ENCODE results near the gene ZFYVE1. TPM values are rescaled to one million over a fixed set of nuclear protein-coding genes. Genes with fewer than 3 reads are reported as not detected.
"Not testable (repeated sequence)": the region's sequence is repeated elsewhere in the genome, so short reads cannot be mapped to it uniquely, and the experiment has no call there.

The ZFYVE1 gene
- total and polyA plus RNA-seq, 10 of the 15 experiments (the other 5 are each of a cell fraction or from before 2014, with no cell fraction given) = 1.2 to 13.3 (median 6.4) TPM

GRCh38 chr14:73007835-73008234 lies 19.1 kb downstream of the ZFYVE1 start:
- Histone ChIP-seq H3K27ac (ENCODE audit: control insufficient read depth, insufficient read depth) (no peak overlapping the region), H3K79me2 (ENCODE audit: control insufficient read depth, insufficient read depth, low read length) (no peaks in the 10 kb centered on the region; the same call in 1 of the 2 replicates), H3K36me3 (ENCODE audit: control insufficient read depth in 2 of 2, insufficient read depth in 2 of 2, low read length in 1 of 2) (peaks cover 0 to 13% of the 10 kb centered on the region in 2 experiments; a peak in 3 of 4 replicates), H3K4me3 (no peak overlapping the region), H4K20me1 (ENCODE audit: control insufficient read depth, insufficient read depth) (no peaks in the 10 kb centered on the region), H3K4me2 (ENCODE audit: control insufficient read depth, insufficient read depth) (no peak overlapping the region), H3K27me3 (replicated peaks in 1 of 2; ENCODE audit: control insufficient read depth in 2 of 2, insufficient read depth in 2 of 2, low read length in 1 of 2) (no peaks in the 10 kb centered on the region), H3K9me3 (replicated peaks; ENCODE audit: control insufficient read depth, insufficient read depth, low read length) (no peaks in the 10 kb centered on the region), H3K9ac (ENCODE audit: control insufficient read depth, insufficient read depth, low read length) (no peak overlapping the region), H2AFZ (ENCODE audit: control insufficient read depth, low read depth, low read length) (no peak overlapping the region), H3K4me1 (ENCODE audit: control insufficient read depth, insufficient read depth, low read length) (no peaks in the 10 kb centered on the region)
- TF ChIP-seq PAX8 (IDR thresholded peaks at IDR 0.05) (no peak), SUZ12 (IDR thresholded peaks at IDR 0.05; ENCODE audit: unreplicated experiment) (no peak), SMAD5 (IDR thresholded peaks at IDR 0.05; ENCODE audit: low read depth) (no peak), TARDBP (IDR thresholded peaks at IDR 0.05; ENCODE audit: borderline replicate concordance) (no peak), CTCF (IDR thresholded peaks at IDR 0.05 in 2 of 3, conservative IDR thresholded peaks at IDR 0.05 in 1 of 3; ENCODE audit: control insufficient read depth in 2 of 3, extremely low read depth in 1 of 3, insufficient read depth in 1 of 3, low read depth in 3 of 3, low read length in 3 of 3) (no peak), RUNX3 (IDR thresholded peaks at IDR 0.05; ENCODE audit: low read length) (no peak)
- ChIA-PET RAD21 (ENCODE audit: unreplicated experiment) (no interaction called here), SMC1A (ENCODE audit: uncharacterized antibody, unreplicated experiment) (no interaction called here), CTCF (interaction anchor here (0.9 kb wide), 1 partner anchor 1153 kb away, joined by 3 read pairs; no protein-coding TSS in a partner anchor), POLR2A (interaction anchor here (1.0 kb wide), 1 partner anchor 19 kb away, joined by 3 read pairs; no protein-coding TSS in a partner anchor)
- ATAC-seq (no peak), FAIRE-seq (no peak), DNase-seq (ENCODE audit: low read depth, low spot score) (no peak)
- intact Hi-C loops (cut with micrococcal nuclease; ENCODE audit: unreplicated experiment) = no loop called here
- 98% methylated on average over 5 of the region's 5 CpGs for WGBS (ENCODE audit: insufficient coverage, insufficient replicate concordance, low lambda C conversion rate, missing lambda C conversion rate)
- BruUV-seq (replicated peaks) = no TSS peak
- in situ Hi-C loops (cut with MboI) = no loop called here

- H4K20me1 ChIP-seq (ENCODE audit: control insufficient read depth, insufficient read depth); H3K79me2 ChIP-seq (ENCODE audit: control insufficient read depth, insufficient read depth, low read length); BruUV-seq (replicated peaks); H3K9ac ChIP-seq (ENCODE audit: control insufficient read depth, insufficient read depth, low read length); SMC1A ChIA-PET (ENCODE audit: uncharacterized antibody, unreplicated experiment); DNase-seq (ENCODE audit: low read depth, low spot score); H3K27me3 ChIP-seq (replicated peaks in 1 of 2; ENCODE audit: control insufficient read depth in 2 of 2, insufficient read depth in 2 of 2, low read length in 1 of 2); CTCF ChIA-PET; H3K4me1 ChIP-seq (ENCODE audit: control insufficient read depth, insufficient read depth, low read length); POLR2A ChIA-PET; H3K27ac ChIP-seq (ENCODE audit: control insufficient read depth, insufficient read depth); ATAC-seq; H3K4me2 ChIP-seq (ENCODE audit: control insufficient read depth, insufficient read depth); in situ Hi-C loops (cut with MboI); H2AFZ ChIP-seq (ENCODE audit: control insufficient read depth, low read depth, low read length); RAD21 ChIA-PET (ENCODE audit: unreplicated experiment); intact Hi-C loops (cut with micrococcal nuclease; ENCODE audit: unreplicated experiment); FAIRE-seq; H3K4me3 ChIP-seq; H3K9me3 ChIP-seq (replicated peaks; ENCODE audit: control insufficient read depth, insufficient read depth, low read length): not testable (repeated sequence)
- peaks cover 0 to 13% of the 10 kb centered on the region in 2 experiments; a peak in 3 of 4 replicates for H3K36me3 ChIP-seq (ENCODE audit: control insufficient read depth in 2 of 2, insufficient read depth in 2 of 2, low read length in 1 of 2)
- 97% methylated on average over 9 of the region's 9 CpGs for WGBS (ENCODE audit: insufficient coverage, insufficient replicate concordance, low lambda C conversion rate, missing lambda C conversion rate)
Observed at GRCh38 chr14:73004641-73005040, 22.3 kb downstream of the ZFYVE1 start.

Data from GM12878 (cell line).